Psoas muscle (tissue), 8 donors: ENCODE data around the gene CA10. TPM values are rescaled to one million over a fixed set of nuclear protein-coding genes. Genes with fewer than 3 reads are reported as not detected.

ENCODE experiments used
- ATAC-seq, 4 donors: fragments of 200-7000 bp; cut with Tn5 transposase; one replicate each; pipeline ENCODE4 v1.9.1; 2020; ENCODE audit warnings: moderate library complexity in 3 of 4, mild to moderate bottlenecking in 2 of 4
- DNase-seq, 2 donors: peaks; one replicate each; pipeline ENCODE4 v3.0.0-alpha.2; 2020
- H3K27ac ChIP-seq: fragments of 200-600 bp; one replicate; pipeline ENCODE4 v1.8.0; 2022
- H3K27me3 ChIP-seq, 3 donors: fragments of 200-600 bp in 1 of 3; one replicate each; pipeline versions ENCODE4 v1.6.1 to v1.8.0; 2013 to 2022; ENCODE audit warnings: low read length in 2 of 3, mild to moderate bottlenecking in 2 of 3, moderate library complexity in 1 of 3; ENCODE audit not compliant: insufficient read depth in 3 of 3
- H3K36me3 ChIP-seq, 2 donors: fragments of 200-600 bp in 1 of 2; one replicate each; pipeline versions ENCODE4 v1.6.1 to v1.8.0; 2013 to 2022; ENCODE audit warnings: low read depth in 1 of 2, mild to moderate bottlenecking in 1 of 2, moderate library complexity in 1 of 2; ENCODE audit not compliant: insufficient read depth in 1 of 2
- H3K4me1 ChIP-seq: fragments of 200-600 bp; one replicate; pipeline ENCODE4 v1.8.0; 2022
- H3K4me3 ChIP-seq: fragments of 200-600 bp; one replicate; pipeline ENCODE4 v1.8.0; 2022; ENCODE audit warnings: mild to moderate bottlenecking
- H3K9me3 ChIP-seq: fragments of 200-600 bp; one replicate; pipeline ENCODE4 v1.8.0; 2022
- WGBS, 3 donors: extraction: QIAGEN DNeasy Blood & Tissue Kit; methylation state at CpG; one replicate each; pipeline versions ENCODE4 v1.1.6 to v1.1.7; 2013; 5-methylcytosine and 5-hydroxymethylcytosine counted together
- intact Hi-C, 2 donors: fragments of 100-400 bp; cut with DNase I; formaldehyde crosslinking; loops; one replicate each; pipeline versions ENCODE4 v1.11.0 to v1.14.2; 2022
- polyA plus RNA-seq, 3 donors: library from polyadenylated mRNA; stranded (reverse); fragments of 200-250 nt; gene quantifications; one replicate each; pipeline ENCODE4 v1.2.3, GENCODE V29; 2013
- total RNA-seq, 4 donors: library from RNA; stranded (reverse); fragmentation: NEBNext Ultra II Directional in 2 of 4; extraction: Animal tissue kit (Norgen Biotek cat#: 25700) in 2 of 4; gene quantifications; one replicate each; pipeline versions ENCODE4 v1.2.1 to v1.2.4, GENCODE V29; 2021 to 2023
- TF ChIP-seq, protein P1 (sequence below): fragments of 200-600 bp; IDR thresholded peaks from one replicate; pipeline ENCODE4 v1.8.0; 2022; ENCODE audit warnings: antibody characterized with exemption
- donor health status: healthy with polysubstance abuse.
- donor health status: DM: no; HTN: no; CAD: no; lungs with moderate emphysema.
- donor health status: Bipolar disorder and iron deficiency.
- donor health status: healthy.
- donor health status: DM: yes; HTN: yes; CAD: no.
- donor health status: DM: no; HTN: no; CAD: no.
- donor health status: DM: no; HTN: no; CAD: no.
- donor health status: DM: yes; HTN: yes; CAD: no.

CA10 gene
- total and polyA plus RNA-seq, 7 donors, result 0.03 to 0.04 TPM; not detected in 5

DNA sequence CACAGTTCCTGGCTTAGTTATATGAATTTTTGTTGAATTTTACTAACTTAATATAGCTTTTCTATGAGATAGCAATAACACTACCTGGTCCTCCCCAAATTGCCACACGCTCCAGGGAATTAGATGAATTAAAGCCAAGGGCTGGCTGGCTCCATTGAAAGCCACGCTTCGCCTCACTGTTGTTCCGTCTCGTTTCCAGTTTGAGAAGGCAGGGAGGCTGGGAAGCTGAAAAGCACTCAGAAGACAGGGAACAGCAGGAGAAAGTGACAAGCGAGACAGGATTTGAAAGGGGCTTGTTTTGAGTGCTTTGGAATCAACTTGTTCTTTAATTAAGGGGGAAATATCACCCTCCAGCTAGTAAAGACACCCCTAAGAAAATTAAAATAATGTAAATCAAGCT, 425.3 kb downstream of the CA10 start:
- TF ChIP-seq, protein P1, sequence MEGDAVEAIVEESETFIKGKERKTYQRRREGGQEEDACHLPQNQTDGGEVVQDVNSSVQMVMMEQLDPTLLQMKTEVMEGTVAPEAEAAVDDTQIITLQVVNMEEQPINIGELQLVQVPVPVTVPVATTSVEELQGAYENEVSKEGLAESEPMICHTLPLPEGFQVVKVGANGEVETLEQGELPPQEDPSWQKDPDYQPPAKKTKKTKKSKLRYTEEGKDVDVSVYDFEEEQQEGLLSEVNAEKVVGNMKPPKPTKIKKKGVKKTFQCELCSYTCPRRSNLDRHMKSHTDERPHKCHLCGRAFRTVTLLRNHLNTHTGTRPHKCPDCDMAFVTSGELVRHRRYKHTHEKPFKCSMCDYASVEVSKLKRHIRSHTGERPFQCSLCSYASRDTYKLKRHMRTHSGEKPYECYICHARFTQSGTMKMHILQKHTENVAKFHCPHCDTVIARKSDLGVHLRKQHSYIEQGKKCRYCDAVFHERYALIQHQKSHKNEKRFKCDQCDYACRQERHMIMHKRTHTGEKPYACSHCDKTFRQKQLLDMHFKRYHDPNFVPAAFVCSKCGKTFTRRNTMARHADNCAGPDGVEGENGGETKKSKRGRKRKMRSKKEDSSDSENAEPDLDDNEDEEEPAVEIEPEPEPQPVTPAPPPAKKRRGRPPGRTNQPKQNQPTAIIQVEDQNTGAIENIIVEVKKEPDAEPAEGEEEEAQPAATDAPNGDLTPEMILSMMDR, result no peak
- no peak overlapping the region for H3K27ac ChIP-seq
- ATAC-seq (no peak), DNase-seq (no peak)
- intact Hi-C loops, result no loop called here
- 65 to 77% (median 76%) methylated on average over 6 of the region's 6 CpGs for WGBS, 3 donors
- H3K4me3 ChIP-seq, result no peak overlapping the region
- no peaks in the 10 kb centered on the region for H3K36me3 ChIP-seq
- H3K4me1 ChIP-seq, result no peaks in the 10 kb centered on the region
- H3K27me3 ChIP-seq, result no peaks in the 10 kb centered on the region
- no peaks in the 10 kb centered on the region for H3K9me3 ChIP-seq

DNA sequence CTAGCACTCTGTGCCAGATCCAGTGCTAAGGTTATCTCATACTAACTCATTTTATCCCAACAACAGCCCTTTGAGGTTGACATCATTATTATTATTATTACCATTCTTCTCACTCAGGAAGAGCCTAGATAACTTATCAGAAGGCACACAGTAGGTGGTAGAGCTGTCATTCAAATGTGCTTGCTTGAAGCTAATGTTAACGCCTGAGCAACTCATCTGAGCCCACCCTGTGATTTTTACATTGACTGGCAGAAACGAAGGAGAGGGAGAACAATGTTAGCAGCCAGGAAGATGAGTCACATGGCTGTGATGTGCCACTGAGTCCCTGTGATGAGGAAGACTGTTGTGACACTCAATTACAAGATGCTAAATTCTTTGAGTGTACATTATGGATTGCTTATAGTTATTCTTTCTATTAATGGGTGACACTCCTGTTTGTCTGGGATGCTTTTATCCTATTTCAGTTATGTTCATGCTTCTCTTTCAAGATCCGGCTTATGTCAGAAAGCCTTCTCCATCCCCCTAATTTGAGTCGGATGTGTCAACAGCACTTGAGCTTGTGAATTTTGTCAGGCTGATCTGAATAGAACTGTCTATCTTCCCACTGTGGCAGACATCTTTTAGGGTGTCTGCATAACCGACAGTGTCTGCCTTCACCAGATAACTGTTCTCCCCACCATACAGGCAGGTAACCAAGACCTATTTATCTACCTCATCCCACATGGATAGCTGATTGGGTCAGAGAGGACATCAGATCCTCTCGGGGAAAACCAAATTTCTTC, 426.4 kb downstream of the CA10 start:
- DNase-seq, result no peak
- H3K36me3 ChIP-seq, result no peaks in the 10 kb centered on the region
- no peaks in the 10 kb centered on the region for H3K4me1 ChIP-seq
- no peak overlapping the region for H3K27ac ChIP-seq
- ATAC-seq, result no peak
- H3K27me3 ChIP-seq, result no peaks in the 10 kb centered on the region
- intact Hi-C loops, result no loop called here
- TF ChIP-seq, protein P1, result no peak
- H3K9me3 ChIP-seq, result no peaks in the 10 kb centered on the region
- no peak overlapping the region for H3K4me3 ChIP-seq
- 76 to 80% (median 79%) methylated on average over 6 of the region's 6 CpGs for WGBS, 3 donors

DNA sequence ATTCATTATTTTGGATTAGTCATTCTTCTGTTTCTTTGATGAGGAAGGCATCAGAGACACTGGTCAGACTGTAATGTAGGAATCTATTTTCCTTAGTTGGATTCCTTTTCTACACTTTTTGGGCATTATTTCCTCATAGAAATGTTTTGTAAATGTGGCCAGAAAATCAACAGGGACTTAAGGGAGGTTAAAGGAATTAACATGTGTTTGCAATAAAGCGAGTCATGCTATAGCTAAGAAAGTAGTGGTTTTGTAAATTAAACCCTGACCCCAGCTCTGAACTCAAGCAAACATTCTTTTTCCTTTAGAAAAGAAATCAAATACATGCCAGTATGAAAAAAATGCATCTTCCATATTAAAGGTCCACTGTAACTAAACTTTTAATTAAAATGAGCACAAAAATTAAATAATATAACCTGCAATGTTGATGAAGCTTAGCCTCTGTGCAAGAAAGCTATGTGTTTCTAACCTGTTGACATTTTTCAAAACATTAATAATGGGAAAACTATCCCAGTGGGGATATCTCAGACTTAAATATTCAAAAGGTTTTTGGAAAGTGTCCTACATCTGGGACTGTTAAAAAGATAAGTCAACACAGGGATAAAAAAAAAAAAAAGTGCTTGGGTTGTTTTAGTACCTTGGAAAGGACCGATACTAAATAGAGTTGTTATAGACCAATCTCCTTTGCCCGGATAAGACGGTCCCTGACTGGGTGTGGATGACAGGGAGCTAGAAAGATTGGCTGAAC, 428.0 kb downstream of the CA10 start:
- Histone ChIP-seq H3K36me3 (no peaks in the 10 kb centered on the region), H3K27me3 (no peaks in the 10 kb centered on the region), H3K27ac (no peak overlapping the region), H3K4me1 (no peaks in the 10 kb centered on the region), H3K9me3 (no peaks in the 10 kb centered on the region), H3K4me3 (no peak overlapping the region)
- TF ChIP-seq, protein P1, result no peak
- ATAC-seq (no peak), DNase-seq (no peak)
- 74 to 84% (median 76%) methylated on average over 4 of the region's 4 CpGs for WGBS, 3 donors
- intact Hi-C loops, result no loop called here

DNA sequence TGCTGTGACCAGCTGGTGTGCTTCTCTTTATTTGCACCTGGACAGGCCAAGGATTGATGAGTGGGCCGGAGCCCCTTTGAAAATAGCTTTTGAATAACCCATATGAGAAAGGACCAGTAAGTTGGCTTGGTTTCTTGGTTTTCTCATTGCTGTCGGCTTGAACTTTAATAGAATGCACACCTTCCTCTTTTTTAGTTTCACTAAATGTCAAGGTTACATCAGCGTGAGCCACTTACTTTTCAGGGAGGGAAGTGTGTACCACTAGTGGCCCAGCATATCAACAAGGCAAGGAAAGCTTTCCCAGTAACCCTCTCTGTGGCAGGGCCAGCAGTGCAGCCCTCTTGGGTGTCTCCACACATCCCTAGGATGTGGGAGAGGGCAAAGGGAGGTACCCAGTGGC, 433.3 kb downstream of the CA10 start:
- no peak for ATAC-seq
- no peaks in the 10 kb centered on the region for H3K27me3 ChIP-seq
- H3K27ac ChIP-seq, result no peak overlapping the region
- 90 to 93% (median 90%) methylated on average over 3 of the region's 3 CpGs for WGBS, 3 donors
- no peak for DNase-seq
- H3K9me3 ChIP-seq, result no peaks in the 10 kb centered on the region
- intact Hi-C loops, result no loop called here
- H3K36me3 ChIP-seq, result no peaks in the 10 kb centered on the region
- TF ChIP-seq, protein P1, result no peak
- H3K4me1 ChIP-seq, result no peaks in the 10 kb centered on the region
- no peak overlapping the region for H3K4me3 ChIP-seq
